CD1c-positive myeloid dendritic cell (primary cell): ENCODE data around the gene R3HDML.
"Not testable (repeated sequence)": the region's sequence is repeated elsewhere in the genome, so short reads cannot be mapped to it uniquely, and the experiment has no call there.

ENCODE experiments used
- DNase-seq: peaks from one replicate; pipeline ENCODE4 v3.0.0-alpha.2; 2016; ENCODE audit errors: extremely low spot score

Gene R3HDML, protein sequence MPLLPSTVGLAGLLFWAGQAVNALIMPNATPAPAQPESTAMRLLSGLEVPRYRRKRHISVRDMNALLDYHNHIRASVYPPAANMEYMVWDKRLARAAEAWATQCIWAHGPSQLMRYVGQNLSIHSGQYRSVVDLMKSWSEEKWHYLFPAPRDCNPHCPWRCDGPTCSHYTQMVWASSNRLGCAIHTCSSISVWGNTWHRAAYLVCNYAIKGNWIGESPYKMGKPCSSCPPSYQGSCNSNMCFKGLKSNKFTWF

GRCh38 chr20:44336725-44337380 is at the start of gene R3HDML:
R3HDML (plus strand) TSS chr20:44337043; CDS start chr20:44337158, 115 bp downstream.
- DNase-seq: no peak

DNA sequence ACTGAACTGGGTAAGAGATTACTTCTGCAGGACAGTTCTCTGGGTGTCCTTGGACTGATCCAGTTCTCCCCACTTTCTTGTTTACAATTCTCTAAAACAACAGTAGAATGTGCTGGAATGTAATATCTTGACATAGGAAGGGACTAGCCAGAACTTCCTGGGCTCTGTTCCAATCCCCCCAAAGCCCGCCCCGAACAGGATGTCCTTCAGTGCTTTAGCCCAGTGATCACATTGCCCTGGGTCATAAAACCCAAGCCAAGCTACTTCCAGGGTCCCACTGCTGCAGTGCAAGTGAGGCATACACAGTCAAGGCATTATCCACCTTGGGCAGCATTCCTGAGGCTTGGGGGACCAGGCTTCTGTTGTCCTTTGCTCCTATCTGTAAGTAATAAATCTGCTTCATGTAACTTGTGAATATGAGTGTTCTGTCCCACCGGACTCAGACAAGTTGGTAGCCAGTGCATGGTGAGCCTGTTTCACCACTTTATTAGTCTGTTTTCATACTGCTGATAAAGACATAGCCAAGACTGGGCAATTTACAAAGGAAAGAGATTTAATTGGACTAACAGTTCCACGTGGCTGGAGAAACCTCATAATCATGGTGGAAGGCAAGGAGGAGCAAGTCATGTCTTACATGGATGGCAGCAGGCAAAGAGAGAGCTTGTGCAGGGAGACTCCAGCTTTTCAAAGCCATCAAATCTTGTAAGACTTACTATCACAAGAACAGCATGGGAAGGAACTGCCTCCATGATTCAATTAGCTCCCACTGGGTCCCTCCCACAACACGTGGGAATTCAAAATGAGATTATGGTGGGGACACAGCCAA is 49.4 kb upstream of the R3HDML start:
- no peak for DNase-seq

DNA sequence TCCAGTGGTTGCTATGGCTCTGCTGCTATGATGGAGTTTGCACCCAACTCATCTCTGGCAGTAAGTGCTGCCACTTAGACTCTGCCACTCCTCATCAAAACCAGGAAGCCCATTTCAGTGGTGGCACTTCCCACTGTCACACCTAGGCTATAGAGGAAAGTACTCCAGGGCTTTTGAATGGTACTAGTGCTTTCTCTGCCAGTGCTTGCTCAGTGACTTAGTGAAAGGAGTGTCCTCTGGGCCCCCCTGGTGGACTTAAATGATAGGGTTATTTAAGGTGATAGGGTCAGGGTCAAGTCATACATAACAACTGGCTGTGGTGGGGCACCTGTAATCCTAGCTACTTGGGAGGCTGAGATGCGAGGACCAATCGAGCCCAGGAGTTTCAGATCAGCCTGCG is 48.6 kb upstream of the R3HDML start:
- DNase-seq: no peak

GRCh38 chr20:44291754-44292153 is 45.1 kb upstream of the R3HDML start:
- DNase-seq: no peak

DNA sequence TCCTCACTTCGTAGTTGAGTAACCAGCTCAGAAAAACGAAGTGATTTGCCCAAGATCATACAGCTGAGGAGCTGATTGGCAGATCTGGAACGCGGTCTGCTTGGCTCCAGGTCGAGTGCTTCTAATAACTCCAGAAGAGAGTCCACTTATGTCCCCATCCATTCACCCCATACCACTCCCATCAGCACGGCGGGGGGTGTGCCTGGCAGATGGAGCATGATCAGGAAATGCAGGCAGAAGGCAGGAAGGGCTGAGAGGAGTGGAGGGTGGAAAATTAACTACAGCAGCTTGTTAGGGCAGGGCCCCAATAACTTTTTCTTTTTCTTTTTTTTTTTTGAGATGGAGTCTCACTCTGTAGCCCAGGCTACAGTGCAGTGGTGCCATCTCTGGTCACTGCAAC is 40.8 kb upstream of the R3HDML start:
- DNase-seq: no peak

- no peak for DNase-seq
These were observed 39.1 kb upstream of the R3HDML start for GRCh38 chr20:44297721-44298120.

DNA sequence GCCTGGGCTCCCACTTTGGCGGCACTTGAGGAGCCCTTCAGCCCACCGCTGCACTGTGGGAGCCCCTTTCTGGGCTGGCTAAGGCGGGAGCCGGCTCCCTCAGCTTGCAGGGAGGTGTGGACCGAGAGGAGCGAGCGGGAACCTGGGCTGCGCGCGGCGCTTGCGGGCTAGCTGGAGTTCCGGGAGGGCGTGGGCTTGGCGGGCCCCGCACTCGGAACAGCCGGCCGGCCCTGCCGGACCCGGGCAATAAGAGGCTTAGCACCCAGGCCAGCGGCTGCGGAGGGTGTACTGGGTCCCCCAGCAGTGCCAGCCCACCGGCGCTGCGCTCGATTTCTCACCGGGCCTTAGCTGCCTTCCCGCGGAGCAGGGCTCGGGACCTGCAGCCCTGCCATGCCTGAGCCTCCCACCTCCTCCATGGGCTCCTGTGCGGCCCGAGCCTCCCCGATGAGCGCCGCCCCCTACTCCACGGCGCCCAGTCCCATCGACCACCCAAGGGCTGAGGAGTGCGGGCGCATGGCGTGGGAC is 37.8 kb upstream of the R3HDML start:
- DNase-seq: not testable (repeated sequence)

GRCh38 chr20:44301285-44301684 is 35.6 kb upstream of the R3HDML start:
- DNase-seq: no peak

GRCh38 chr20:44302026-44302669 is 34.7 kb upstream of the R3HDML start:
- no peak for DNase-seq

DNA sequence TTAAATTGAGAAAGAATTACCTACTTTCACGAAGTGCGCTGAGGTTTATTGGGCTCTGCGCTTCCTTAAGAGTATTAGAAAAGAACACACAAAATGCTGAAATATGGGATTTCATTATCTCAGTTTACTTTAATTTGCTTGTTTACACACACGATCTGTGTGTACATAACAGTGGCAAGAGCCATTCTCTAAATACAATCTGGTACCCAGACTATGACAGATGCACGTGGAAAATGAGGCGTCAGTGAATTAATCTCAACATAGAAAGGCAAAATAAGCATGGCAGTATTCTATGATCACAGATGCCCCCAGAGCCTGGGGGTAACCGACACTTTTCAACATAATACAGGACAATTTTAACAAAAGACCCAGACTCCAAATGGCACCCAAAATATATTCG is 34.1 kb upstream of the R3HDML start:
- no peak for DNase-seq

- DNase-seq: no peak
These were observed 32.5 kb upstream of the R3HDML start for GRCh38 chr20:44304383-44304782.

- DNase-seq: no peak
These were observed 29.9 kb upstream of the R3HDML start for GRCh38 chr20:44306927-44307326.

GRCh38 chr20:44309763-44310663 is 26.8 kb upstream of the R3HDML start:
- DNase-seq: peak; percentile 18

DNA sequence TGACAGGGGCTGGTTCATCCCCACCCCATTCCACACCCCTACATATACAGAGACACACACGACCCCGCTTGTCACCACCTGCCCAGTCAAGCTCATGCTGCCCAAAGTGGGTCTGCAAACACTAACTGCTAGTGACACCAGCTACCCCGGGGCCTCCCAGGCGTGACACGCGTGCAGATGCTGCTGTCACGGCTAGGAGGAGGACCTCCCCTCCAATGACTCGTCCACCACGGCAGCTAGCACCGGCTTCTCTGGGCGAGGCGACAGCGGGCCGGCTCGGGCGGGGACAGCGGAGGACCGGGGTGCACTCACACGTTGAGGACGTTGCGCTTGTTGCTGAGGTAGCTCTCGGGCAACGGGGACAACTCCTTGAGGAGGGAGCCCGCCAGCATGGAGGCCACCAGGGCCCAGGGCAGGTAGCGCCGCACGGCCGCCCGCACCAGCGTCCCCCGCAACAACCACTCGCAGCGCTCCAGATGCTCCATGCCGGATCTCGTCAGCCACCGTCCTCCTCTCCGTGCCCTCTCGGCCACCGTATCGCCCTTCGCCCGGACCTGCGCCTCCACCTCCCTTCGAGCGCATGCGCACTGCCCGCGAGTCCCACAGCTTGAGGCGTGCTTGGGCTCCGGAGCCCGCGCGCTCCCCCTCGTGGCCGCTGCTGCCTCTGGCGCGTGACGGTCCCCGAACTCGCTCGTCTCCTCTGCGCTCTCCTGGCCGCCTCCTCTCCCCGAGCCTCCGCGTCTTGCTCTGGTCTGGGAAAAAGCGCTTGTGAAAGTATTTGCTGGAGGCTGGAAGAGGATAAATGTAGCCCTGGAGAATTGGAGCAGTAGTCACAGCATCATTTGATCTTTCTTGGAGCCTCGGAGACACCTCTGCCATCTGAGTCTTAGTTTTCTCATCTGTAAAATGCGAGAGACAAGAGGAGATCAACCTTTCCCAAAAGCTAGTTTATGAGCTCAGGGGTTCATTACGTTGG is 25.9 kb upstream of the R3HDML start, which contains the start of gene FITM2:
Gene FITM2, minus strand, starts transcription at position 539 of the 976 bp plus-strand sequence. Its CDS starts 54 bp downstream, at position 485.
- peak; percentile 98 for DNase-seq

- DNase-seq: no peak
These were observed 22.0 kb upstream of the R3HDML start for GRCh38 chr20:44314870-44315269.

- DNase-seq: no peak
These were observed 16.9 kb upstream of the R3HDML start for GRCh38 chr20:44319839-44320422.

- DNase-seq: no peak
These were observed 12.5 kb upstream of the R3HDML start for GRCh38 chr20:44324343-44324742.

DNA sequence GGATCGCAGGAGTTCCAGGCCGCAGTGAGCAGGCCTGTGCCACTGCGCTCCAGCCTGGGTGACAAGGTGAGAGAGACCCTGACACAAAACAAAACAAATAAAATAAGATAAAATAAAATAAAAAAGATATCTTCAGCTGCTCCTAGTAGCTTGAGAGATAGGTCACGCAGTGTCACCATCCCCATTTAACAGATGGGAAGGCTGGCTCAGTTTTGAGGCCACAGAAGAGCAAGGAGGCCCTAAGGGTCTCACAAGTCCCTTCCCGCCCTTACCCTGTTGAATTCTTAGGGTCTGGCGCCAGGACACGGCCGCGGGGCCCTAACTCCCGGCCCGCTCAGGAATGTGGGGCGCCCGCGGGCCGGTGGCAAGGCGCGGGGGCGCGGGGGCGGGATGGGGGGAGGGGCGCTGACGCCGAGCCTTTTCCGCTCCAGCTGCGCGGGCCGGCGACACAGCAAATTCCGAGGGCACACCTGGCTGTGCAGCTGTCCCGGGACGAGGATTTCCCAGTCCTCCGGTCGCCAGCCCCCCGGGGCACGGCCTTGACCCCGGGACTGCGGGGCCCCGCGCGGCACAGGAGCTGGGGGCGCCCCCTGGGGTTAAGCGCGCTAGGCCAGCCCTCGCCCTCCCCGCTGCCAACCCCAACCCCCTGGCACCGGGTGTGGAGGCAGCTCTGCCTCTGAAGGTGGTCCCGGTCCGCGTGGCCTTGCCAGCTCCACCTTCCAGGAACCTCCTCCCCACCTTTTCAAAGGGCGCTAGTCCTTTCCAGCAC is 10.3 kb upstream of the R3HDML start:
- no peak for DNase-seq
